Jurkat, Clone E6-1 (cell line): ENCODE data around the gene IGSF21. TPM values are rescaled to one million over a fixed set of nuclear protein-coding genes. Genes with fewer than 3 reads are reported as not detected.

ENCODE experiments used
- DNase-seq: peaks from one replicate; pipeline ENCODE4 v3.0.0-alpha.2; 2011; ENCODE audit warnings: low read depth, low spot score
- H3K4me3 ChIP-seq: 2 replicates; pipeline ENCODE4 v1.5.1; 2011; ENCODE audit warnings: mild to moderate bottlenecking, low read length, control low read depth, moderate library complexity
- polyA plus RNA-seq: library from polyadenylated mRNA; unstranded; fragments of >200 nt; gene quantifications from one replicate; pipeline ENCODE4 v1.2.1, GENCODE V29; 2012; ENCODE audit warnings: missing spikeins; ENCODE audit not compliant: insufficient read length, insufficient read depth

IGSF21 gene
- not detected for polyA plus RNA-seq

DNA sequence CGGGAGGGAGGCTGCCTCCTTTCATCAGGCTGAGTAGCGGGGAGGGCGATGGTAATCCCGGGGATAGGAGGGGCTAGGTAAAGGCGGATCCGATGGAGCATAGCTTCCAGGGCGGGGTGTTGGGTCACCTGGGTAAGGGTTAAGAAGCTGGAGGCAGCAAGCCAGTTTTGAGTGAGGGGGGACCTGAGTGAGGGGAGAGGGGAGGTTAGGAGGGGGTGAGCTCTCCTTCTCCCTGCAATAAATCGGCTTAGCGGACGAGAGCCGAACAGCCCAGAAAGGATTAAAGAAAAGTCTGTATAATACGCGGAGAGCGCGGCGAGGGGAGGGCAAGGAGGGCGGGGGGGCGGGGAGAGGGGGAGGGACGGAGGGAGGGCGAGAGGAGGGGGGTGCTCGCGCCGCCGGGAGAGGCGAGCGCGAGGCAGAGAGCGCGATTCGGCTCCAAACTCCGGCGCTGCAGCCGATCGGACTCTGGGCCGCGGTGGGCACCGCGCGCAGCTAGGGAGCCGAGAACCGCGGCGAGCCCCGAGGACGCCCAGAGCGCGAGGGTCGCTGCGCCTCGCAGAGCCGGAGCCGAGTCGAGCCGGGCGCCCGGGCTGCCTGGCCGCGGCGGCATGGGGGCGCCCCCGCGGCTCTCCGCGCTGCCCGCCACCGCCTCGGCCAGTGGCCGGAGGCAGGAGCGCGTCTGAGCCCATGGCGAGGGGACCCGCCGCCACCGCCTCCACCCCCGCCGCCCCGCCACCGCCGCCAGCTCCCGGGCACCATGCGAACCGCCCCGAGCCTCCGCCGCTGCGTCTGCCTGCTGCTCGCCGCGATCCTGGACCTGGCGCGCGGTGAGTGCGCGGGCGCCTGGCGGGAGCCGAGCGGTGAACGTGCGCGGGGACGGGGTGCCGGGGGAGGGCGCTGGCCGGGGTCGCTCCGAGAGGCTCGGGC is at the start of gene IGSF21:
TSS of gene IGSF21 (plus strand) at position 430 of the 930 bp plus-strand sequence. CDS start at position 761, 331 bp downstream.
- no peak for DNase-seq
- H3K4me3 ChIP-seq = no peak within 1 kb of the TSS

- no peak overlapping the region for H3K4me3 ChIP-seq
- no peak for DNase-seq
These were observed 49.2 kb upstream of the IGSF21 start for GRCh38 chr1:18058206-18058921.

DNA sequence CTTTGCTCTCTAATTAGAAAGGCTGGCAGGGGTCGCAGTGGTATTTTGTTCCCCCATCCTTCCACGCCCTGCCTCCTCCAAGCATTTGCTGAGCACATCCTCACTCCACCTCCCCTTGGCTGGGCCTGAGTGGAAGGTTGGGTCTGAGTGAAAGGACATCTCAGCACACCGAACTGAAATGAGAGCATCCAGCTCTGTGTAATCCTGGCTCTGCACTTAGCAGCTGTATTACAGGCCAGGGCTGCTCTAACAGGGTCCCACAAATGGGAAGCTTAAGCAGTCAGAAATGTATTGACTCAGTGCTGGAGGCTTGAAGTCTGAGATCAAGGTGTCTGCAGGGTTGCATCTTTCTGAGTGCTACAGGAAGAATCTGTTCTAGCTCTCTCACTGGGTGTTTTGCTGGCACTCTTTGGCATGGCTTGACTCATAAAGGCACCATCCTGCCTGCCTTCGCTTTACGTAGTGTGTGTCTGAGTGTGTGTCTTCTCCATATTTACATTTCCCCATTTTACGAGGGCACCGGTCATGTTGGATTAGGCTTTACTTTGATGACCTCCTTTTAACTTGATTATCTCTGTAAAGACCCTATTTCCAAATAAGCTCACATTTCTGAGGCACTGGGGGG is 48.5 kb upstream of the IGSF21 start:
- no peak overlapping the region for H3K4me3 ChIP-seq
- DNase-seq = no peak

DNA sequence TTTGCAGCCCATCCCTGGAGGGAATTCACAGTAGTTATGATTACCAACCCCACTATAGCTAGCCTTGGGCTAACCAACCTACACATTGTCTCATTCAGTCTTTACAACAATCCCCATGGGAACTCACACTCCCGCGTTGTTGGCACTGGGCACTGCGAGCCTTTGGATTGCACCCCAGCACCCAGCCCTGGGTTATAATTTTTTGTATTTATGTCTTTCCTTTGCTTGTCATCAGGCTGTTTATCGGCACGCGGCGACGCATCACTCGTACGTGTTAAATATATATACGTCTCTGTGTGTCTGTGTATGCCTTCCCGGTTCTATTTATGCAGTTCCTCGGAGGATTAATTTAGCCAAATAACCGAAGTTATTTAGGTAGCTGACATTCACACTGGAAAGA is 47.2 kb upstream of the IGSF21 start:
- H3K4me3 ChIP-seq = no peak overlapping the region
- DNase-seq = no peak

DNA sequence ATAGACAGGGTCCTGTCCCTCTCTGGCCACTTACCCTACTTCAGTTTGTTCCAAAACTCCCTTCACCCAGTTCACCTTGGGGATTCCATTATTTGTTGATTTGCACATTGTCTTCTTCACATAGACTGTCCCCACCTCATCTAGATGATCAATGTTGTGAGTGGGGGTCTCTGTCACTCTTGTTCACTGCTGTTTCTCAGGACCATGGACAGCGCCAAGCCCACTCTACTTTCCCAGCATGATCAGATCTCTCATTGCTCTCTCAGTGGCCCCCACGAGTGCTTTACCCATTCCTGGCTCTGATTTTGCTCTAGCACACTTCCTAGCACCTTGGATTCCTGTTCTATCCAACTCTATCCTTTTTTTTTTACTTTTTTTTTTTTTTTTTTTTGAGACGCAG is 45.4 kb upstream of the IGSF21 start:
- no peak overlapping the region for H3K4me3 ChIP-seq
- no peak for DNase-seq

- no peak overlapping the region for H3K4me3 ChIP-seq
- DNase-seq = no peak
These were observed 43.1 kb upstream of the IGSF21 start for GRCh38 chr1:18064534-18064933.

- DNase-seq = no peak
- no peak overlapping the region for H3K4me3 ChIP-seq
These were observed 41.0 kb upstream of the IGSF21 start for GRCh38 chr1:18066576-18066975.

DNA sequence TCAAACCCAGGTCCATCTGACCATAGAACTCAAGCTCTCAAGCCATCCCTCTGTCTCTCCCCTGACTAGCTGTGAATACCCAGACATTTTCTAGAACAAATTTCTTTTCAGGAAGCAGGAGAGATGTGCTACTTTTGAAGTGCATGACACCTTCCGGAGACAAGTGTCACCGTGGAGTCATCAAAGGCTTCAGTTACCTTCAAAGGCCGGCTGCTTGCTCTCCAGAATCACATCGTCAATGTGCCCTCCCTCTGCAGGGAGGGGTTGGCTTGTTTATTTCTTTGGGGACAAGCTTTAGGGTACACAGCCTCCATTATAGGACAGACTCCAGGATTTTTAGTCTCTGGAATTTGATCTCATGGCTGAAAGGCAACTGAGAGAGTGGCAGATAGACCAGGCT is 37.7 kb upstream of the IGSF21 start:
- peak; percentile 76 for DNase-seq
- no peak overlapping the region for H3K4me3 ChIP-seq

DNA sequence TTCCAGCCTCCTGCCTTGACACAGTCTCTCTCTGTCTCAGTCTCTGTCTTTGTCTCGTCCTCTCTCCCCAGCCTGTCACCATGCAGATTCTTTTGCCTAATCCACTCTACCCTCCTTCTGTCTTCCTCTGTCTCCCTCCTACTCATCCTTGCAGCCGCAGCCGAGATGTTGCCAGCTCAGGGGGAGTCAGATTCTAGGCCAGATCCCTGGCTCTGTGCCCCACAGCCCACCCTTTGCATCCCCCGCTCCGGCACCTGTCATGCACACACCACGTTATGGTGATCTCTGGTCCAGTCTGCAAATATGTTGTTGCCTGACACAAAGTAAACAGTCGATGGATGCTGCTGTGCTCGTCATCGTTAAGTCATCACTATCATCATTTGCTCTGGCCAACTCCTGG is 35.5 kb upstream of the IGSF21 start:
- H3K4me3 ChIP-seq = no peak overlapping the region
- no peak for DNase-seq

DNA sequence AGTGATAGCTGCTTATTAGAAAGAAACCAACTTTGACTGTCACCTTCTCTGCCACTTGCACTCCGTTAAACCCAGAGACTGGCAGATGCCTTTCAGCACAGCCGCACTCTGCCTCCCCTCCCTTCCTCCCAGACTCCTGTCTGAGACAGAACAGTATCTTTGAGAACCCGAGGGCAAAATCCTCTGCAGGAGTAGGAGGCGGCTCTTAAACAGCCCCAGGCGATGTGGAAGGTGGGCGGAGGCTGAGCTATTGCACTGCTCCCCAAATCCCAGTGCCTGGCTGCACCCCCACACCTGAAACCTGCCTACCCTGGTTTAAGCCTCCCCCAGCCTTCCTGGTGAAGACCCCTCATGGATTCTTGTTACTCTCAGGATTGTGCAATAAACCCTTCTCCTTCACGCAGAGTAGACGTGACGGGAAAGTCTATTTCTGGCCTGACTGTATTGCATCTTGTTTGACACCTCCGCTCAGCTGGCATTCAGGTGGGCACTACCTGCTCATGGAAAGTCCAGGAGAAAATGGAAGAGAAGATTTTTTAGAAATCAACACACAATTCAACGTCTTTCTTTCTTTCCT is 34.4 kb upstream of the IGSF21 start:
- H3K4me3 ChIP-seq = no peak overlapping the region
- no peak for DNase-seq

DNA sequence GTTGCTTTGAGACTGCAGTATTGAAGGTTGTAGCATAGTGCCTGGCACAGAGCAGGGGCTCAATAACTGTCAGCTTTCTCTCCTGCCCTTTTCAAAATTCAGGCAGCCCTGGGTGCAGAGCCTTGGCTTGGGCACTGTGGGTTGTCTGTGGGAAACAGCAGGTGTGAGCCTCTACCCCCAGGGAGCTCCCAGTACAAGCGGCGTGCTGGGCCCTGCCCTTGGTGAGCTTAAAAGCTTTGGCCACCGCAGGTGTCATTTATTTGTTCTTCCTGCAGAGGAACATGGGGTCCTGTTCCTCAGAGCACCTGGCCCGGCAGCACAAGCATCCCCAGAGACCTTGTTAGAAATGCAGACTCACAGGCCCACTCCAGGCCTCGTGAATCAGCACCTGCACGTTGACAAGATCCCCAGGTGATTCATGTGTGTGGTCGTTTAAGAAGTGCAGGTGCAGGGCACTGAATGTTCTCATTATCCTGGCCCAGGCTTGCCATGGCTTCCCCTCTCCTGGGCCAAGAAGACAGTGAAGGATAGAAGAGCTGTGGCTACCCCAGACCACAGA is 29.9 kb upstream of the IGSF21 start:
- H3K4me3 ChIP-seq = no peak overlapping the region
- peak; percentile 37 for DNase-seq

DNA sequence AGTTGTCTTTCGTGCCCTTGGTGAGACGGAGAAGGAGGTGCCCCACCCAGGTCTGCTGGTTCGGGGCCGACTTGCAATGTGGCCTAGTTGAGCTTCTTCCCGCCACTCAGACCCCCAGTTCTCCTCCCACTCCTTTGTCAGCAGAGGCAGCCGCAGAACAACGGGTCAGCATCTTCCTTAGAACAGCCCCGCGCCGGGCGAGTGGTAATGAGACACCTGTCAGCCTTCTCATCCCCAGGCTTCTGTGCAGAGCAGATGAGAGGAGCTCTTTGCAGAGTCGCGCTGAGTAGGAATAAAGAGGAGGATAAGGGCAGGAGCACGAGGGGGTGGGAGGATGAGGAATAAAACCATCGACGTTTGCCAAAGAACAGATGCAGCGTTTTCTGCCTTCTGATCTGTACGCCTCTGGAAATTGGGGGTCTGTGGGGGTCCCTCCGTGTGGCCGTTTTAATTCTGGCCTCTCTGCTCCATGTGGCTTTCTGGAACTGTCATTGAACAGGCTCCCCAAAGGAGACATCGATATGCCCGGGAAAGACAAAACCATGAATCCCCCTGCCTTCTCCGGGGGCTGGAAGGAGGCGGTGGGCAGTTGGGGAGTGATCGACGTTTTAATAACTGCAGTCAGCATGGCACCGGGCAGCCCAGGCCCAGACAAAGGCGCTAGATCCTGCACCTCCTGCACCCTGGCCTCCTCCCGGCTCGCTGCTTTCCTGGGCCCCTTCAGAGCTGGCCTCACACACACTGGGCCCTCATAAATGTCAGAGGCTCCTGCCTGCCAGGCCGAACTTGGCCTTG is 27.5 kb upstream of the IGSF21 start:
- no peak overlapping the region for H3K4me3 ChIP-seq
- no peak for DNase-seq

DNA sequence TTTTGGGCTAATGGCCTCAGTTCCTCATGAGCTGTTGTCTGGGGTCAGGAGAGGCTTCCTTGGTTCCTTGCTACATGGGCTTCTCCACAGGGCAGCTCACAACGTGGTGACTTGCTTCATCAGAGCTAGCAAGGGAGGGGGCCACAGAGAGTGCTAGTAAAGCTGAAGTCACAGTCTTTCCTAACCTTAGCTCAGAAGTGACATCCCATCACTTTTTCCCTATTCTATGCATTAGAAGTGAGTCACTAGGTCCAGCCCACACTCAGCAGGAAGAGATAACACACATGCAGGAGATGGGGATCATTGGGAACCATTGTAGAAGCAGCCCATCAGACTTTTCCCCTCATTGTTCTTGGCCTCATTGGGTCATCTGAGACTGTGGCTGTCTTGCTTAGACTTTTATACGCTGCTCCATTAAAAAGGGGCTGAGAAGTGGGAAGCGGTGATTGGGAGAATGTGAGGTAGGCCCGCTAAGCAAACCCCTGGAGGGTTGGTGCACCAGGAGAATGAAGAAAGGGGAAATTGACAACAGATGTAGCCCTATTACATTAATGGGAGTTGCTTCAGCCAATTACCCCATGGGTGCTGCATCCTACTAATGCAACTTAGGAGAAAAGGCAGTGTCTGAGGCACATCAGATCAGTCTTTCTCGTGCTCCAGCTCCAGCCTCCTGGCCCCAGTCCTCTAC is 22.1 kb upstream of the IGSF21 start:
- DNase-seq = no peak
- H3K4me3 ChIP-seq = no peak overlapping the region

GRCh38 chr1:18088077-18088594 is 19.5 kb upstream of the IGSF21 start:
- no peak for DNase-seq
- no peak overlapping the region for H3K4me3 ChIP-seq

DNA sequence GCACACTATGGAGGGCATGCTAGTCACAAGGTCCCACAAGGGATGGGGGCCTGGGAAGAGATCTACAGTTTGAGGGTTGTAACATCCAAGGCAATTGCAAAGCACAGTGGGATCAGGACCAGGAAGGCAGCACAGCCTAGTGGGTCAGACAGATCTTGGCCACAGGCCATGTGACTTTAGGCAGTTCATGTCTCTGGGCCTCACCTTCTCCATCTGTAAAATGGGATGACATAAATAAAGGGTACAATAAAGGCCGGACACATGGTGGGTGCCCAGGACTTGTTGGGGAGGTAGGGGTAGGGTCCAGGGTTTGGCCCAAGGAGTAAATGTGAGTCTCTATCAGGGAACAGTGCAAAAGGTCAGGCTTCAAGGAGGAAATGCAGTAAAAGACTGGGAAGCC is 18.1 kb upstream of the IGSF21 start:
- no peak for DNase-seq
- H3K4me3 ChIP-seq = no peak overlapping the region

GRCh38 chr1:18090636-18091035 is 17.0 kb upstream of the IGSF21 start:
- no peak for DNase-seq
- H3K4me3 ChIP-seq = no peak overlapping the region

DNA sequence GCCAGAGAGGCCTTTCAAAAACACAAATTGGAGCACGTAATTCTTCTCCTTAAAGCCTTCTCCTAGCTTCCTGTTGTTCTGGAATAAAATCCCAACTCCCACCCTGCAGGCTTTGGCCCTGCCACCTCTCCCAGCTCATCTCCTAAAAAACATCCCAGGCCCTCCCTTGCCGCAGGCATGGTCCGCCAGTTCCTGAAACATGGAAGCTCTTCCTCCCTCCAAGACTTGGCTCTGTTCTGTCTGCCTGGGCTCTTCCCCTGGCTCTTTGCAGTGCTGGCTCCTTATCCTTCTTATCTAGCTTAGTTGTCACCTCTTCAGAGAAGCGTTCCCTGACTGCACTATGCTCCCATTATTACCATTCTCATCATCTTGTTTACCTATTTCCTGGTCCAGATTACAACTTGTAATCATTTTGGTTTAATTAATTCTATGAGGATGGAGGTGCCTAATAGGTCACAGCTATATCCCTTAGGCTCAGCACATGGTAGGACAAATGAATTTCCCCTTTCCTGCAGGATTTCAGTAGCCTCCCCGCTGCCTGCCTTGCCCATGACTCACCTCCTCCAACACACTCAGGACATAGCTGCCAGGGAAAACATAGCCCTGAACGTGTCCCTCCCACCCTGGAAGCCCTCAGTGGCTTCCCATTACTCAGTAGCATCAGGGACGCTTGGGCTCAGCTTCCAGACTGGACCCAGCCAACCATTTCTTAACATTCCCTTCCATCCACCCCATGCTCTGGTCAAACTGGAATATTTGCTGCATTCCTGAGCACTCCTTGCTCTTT is 15.7 kb upstream of the IGSF21 start:
- DNase-seq = no peak
- no peak overlapping the region for H3K4me3 ChIP-seq
